ENCODE results near the gene GPHN.
"Not testable (repeated sequence)": the region's sequence is repeated elsewhere in the genome, so short reads cannot be mapped to it uniquely, and the experiment has no call there.

GPHN gene

GRCh38 chr14:66649498-66649897 lies 141.6 kb downstream of the GPHN start:
- peak; percentile 98 for FAIRE-seq
- no peak for DNase-seq (ENCODE audit: insufficient read length, low spot score)

GRCh38 chr14:66650491-66650911 lies 142.6 kb downstream of the GPHN start:
- DNase-seq (ENCODE audit: insufficient read length, low spot score) (no peak), FAIRE-seq (peak; percentile 99)

GRCh38 chr14:66651536-66652220 lies 143.7 kb downstream of the GPHN start:
- FAIRE-seq = peak; percentile 54
- DNase-seq (ENCODE audit: insufficient read length, low spot score) = no peak

- FAIRE-seq = peak; percentile 87
- DNase-seq (ENCODE audit: insufficient read length, low spot score) = no peak
Measured at GRCh38 chr14:66652525-66653106, 144.7 kb downstream of the GPHN start.

GRCh38 chr14:66657780-66658179 lies 149.8 kb downstream of the GPHN start:
- FAIRE-seq (no peak), DNase-seq (ENCODE audit: insufficient read length, low spot score) (no peak)

- DNase-seq (ENCODE audit: insufficient read length, low spot score) (no peak), FAIRE-seq (no peak)
Measured at GRCh38 chr14:66662374-66662773, 154.4 kb downstream of the GPHN start.

GRCh38 chr14:66677780-66678179 lies 169.8 kb downstream of the GPHN start:
- DNase-seq (ENCODE audit: insufficient read length, low spot score) (no peak), FAIRE-seq (peak; percentile 44)

- DNase-seq (ENCODE audit: insufficient read length, low spot score) (no peak), FAIRE-seq (no peak)
Measured at GRCh38 chr14:66680216-66680615, 172.3 kb downstream of the GPHN start.

- peak; percentile 69 for FAIRE-seq
Measured at GRCh38 chr14:66696326-66696725, 188.4 kb downstream of the GPHN start.

GRCh38 chr14:66698503-66698902 lies 190.6 kb downstream of the GPHN start:
- DNase-seq (ENCODE audit: insufficient read length, low spot score) (no peak), FAIRE-seq (peak; percentile 95)

More at GRCh38 chr14:66696326-66696725, 188.4 kb downstream of the GPHN start:
- DNase-seq (ENCODE audit: insufficient read length, low spot score) = no peak

- DNase-seq (ENCODE audit: insufficient read length, low spot score) = no peak
- FAIRE-seq = peak; percentile 96
Measured at GRCh38 chr14:66701813-66702212, 193.9 kb downstream of the GPHN start.

GRCh38 chr14:66708267-66708666 lies 200.3 kb downstream of the GPHN start:
- FAIRE-seq (peak; percentile 16), DNase-seq (ENCODE audit: insufficient read length, low spot score) (no peak)

GRCh38 chr14:66709291-66709690 lies 201.3 kb downstream of the GPHN start:
- FAIRE-seq (peak; percentile 100), DNase-seq (ENCODE audit: insufficient read length, low spot score) (peak; percentile 75)

- not testable (repeated sequence) for DNase-seq (ENCODE audit: insufficient read length, low spot score)
Measured at GRCh38 chr14:66714291-66714690, 206.3 kb downstream of the GPHN start.

GRCh38 chr14:66715313-66715712 lies 207.4 kb downstream of the GPHN start:
- peak; percentile 4 for FAIRE-seq

More at GRCh38 chr14:66714291-66714690, 206.3 kb downstream of the GPHN start:
- FAIRE-seq = not testable (repeated sequence)

GRCh38 chr14:66716227-66716626 lies 208.3 kb downstream of the GPHN start:
- DNase-seq (ENCODE audit: insufficient read length, low spot score) (no peak), FAIRE-seq (peak; percentile 31)

More at GRCh38 chr14:66715313-66715712, 207.4 kb downstream of the GPHN start:
- DNase-seq (ENCODE audit: insufficient read length, low spot score) = not testable (repeated sequence)

- no peak for DNase-seq (ENCODE audit: insufficient read length, low spot score)
- FAIRE-seq = peak; percentile 44
Measured at GRCh38 chr14:66717561-66718140, 209.7 kb downstream of the GPHN start.

- FAIRE-seq (peak; percentile 89), DNase-seq (ENCODE audit: insufficient read length, low spot score) (no peak)
Measured at GRCh38 chr14:66724996-66725395, 217.0 kb downstream of the GPHN start.

GRCh38 chr14:66731298-66731697 lies 223.4 kb downstream of the GPHN start:
- FAIRE-seq; DNase-seq (ENCODE audit: insufficient read length, low spot score): not testable (repeated sequence)

- peak; percentile 40 for FAIRE-seq
Measured at GRCh38 chr14:66735853-66736252, 227.9 kb downstream of the GPHN start.

GRCh38 chr14:66739826-66740225 lies 231.9 kb downstream of the GPHN start:
- no peak for FAIRE-seq
- DNase-seq (ENCODE audit: insufficient read length, low spot score) = no peak

More at GRCh38 chr14:66735853-66736252, 227.9 kb downstream of the GPHN start:
- no peak for DNase-seq (ENCODE audit: insufficient read length, low spot score)

- FAIRE-seq = peak; percentile 59
- DNase-seq (ENCODE audit: insufficient read length, low spot score) = no peak
Measured at GRCh38 chr14:66745078-66745477, 237.1 kb downstream of the GPHN start.
